HG02571 (cell line): ENCODE measurements around the gene SYT3.

Experiments
- ATAC-seq: cut with Tn5 transposase; IDR thresholded peaks from one replicate; pipeline ENCODE4 v1.9.1; 2021; ENCODE audit warnings: mild to moderate bottlenecking, moderate library complexity; ENCODE audit not compliant: unreplicated experiment

Gene SYT3, protein sequence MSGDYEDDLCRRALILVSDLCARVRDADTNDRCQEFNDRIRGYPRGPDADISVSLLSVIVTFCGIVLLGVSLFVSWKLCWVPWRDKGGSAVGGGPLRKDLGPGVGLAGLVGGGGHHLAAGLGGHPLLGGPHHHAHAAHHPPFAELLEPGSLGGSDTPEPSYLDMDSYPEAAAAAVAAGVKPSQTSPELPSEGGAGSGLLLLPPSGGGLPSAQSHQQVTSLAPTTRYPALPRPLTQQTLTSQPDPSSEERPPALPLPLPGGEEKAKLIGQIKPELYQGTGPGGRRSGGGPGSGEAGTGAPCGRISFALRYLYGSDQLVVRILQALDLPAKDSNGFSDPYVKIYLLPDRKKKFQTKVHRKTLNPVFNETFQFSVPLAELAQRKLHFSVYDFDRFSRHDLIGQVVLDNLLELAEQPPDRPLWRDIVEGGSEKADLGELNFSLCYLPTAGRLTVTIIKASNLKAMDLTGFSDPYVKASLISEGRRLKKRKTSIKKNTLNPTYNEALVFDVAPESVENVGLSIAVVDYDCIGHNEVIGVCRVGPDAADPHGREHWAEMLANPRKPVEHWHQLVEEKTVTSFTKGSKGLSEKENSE

DNA sequence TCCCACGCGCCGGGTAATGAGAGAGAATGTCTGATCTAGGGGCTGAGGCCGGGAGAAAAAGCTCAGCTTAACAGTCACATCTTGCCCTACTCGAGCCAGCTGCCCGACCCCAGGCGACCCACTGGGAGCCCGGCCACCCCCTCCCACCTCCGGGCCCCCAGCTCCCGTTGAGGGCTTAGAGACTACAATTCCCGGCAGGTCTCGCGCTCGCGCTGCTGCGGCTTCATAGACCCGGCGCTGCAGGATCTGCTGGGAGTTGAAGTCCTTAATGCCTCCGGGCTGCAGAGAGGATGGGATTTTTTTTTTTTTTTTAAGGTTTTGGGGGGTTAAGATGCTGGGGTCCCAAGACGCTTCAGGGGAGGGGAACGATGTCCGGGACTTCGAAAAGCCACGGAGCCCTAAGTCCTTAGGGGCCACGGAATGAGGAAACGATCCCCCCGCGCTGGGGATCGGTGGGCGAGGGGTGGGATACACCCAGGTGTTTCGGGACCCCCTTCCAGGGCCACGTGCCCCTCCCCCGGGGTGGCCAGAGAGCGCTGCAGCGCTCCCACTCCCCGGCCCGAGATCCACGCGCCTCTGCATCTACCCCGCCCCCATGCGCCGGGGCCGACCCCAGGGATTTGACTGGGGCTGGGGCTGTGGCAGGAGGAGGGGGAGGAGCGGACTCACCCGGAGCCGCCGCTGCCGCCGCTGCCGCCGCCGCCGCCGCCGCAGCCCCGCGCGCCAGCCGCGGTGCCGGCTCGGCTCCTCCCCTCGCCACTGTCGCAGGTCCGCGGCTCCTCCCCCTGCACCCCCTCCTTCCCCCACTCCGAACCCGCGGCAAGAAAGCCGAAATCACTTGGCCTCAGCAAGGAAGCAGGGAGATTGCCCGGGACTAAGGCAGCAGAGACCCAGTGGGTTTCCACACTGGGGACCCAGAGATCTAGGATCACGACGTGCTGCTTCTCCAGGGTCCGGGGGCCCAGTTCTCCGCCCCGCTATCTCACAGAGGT is at the start of gene SYT3:
Gene SYT3, minus strand, starts transcription at position 761 of the 992 bp plus-strand sequence. CDS start 2,470 bp downstream, outside the sequence.
- no peak for ATAC-seq

DNA sequence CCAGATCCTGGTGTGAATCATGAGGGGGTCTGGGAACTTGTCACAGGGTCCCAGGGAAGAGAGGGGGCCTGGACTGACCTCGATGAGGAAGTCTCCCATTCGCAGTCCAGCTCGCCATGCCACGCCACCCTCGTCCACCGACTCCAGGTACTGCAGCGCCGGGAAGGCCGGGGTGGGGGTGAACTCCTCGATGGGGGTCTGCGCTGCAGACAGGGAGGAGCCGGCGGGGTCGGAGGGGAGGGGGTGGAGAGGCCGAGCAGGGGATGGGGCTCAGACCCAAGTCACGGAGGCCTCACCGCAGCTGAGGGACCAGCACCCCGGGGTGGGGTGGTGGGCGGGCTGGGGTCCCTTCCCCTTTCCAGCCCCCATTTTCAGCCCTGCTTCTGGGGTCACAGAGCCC is 49.1 kb upstream of the SYT3 start:
- no peak for ATAC-seq

DNA sequence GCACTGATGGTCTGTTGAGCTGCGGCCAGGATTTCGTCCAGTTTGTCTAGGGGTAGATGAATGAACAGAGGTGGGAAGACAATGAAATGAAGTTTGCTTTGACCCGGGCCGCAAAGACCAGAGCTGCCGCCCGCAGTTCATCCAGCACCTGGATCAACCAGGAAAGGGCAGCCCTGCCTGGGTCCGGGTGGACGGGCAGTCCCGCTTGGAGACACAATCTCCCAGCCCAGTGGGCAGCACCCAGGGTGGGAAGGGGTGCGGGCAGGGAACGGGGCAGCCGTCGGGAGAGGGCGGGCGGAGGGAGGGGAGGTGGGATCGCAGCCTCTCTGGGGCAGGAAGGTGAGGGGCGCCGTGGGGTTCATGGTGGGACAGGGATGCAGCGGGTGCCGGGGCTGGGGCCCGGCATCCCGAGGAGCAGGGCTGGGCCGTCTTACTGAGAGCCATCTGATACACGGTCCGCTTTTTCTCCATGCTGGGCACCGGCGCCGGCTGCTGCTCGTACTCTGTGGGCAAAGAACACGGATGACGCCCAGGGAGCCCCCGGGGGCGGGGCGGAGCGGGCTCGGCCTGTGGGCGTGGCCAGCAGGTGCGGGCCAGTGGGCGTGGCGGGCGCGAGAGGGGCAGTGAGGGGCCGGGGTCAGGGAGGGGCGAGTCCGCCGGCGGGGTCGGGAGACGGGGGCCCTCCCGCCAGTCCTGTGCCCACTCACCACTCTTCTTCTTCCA is 46.8 kb upstream of the SYT3 start:
- no peak for ATAC-seq

DNA sequence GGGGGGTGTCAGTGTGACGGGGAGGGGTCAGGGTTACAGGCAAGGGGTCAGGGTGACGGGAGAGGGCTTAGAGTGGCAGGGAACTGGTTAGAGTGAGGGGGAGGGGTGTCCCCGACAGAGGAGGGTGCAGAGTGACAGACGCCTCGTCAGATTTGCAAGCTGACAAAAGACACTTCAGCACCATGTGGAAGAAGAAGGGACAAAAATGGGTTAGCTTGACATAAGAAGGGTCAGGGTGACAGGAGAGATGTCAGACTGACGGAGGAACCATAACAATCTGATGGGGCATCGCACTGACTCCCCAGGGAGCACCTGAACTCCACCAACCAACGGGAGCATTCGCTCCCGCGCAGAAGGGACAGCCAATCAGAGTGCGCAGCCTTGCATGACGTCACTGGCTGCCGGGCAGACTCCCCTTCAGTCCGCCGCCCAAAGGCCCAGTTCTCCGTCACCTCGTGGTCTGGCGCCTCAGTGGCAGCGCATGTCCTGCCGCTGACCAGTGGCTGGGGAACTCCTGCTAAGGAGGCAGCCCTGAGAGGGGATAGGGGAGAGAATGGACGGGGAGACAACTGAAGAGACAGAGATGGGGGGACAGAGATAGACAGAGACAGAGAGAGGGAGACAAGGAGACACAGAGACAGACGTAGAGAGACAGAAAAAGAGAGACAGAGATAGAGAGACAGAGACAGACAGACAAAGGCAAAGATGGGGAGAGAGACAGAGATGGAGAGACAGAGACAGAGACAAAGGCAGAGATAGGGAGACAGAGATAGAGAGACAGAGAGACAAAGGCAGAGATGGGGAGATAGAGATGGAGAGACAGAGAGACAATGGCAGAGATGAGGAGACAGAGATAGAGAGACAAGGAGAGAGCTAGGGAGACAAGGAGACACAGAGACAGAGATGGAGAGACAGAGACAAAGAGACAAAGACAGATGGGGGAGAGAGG is 39.8 kb upstream of the SYT3 start:
- no peak for ATAC-seq

DNA sequence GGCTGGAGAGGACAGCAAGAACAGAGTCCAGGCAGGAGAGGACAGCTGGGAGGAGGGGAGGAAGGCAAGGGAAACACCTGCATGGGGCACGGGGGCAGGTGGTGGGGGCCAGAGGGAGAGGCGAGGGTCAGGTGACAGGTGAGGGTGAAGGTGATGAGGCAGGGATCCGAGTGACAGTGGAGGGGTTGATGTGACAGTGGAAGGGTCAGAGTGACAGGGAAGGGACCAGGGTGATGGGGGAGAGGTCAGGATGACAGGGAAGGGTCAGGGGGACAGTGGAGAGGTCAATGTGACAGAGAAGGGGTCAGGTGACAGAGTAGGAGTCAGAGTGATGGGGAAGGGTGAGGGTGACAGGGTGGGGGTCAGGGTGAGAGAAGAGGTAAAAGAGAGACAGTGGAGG is 38.6 kb upstream of the SYT3 start:
- ATAC-seq = no peak

- no peak for ATAC-seq
Measured at GRCh38 chr19:50677636-50678035, 38.0 kb upstream of the SYT3 start.

DNA sequence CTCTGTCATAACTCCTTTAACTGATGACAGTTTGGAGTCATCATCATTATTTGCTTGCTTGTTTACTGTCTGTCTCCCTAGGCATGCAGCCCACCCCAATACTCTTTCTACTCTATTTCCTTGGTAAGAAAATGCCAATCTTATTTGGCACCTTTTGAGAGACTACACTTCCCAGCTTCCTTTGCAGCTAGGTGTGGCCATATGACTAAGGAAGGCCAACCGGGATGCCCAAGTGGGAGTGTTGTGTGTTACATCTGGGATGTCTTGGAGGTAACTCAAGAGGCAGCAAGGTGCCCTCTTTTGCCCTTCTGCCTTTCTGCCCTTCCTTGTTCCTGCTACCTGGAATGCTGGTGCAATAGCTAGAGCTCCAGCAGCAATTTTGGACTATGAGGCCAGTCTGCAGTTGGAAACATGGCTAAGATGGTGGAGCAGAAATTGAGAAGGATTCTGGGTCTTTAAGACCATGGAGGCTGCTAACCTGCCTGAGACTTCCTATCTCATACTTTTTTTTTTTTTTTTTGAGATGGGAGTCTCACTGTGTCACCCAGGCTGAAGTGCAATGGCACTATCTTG is 37.0 kb upstream of the SYT3 start:
- no peak for ATAC-seq

- no peak for ATAC-seq
Measured at GRCh38 chr19:50673118-50673517, 33.4 kb upstream of the SYT3 start.

GRCh38 chr19:50670102-50670380 is 30.4 kb upstream of the SYT3 start:
- no peak for ATAC-seq

GRCh38 chr19:50669302-50670101 is 29.8 kb upstream of the SYT3 start:
- ATAC-seq = no peak

DNA sequence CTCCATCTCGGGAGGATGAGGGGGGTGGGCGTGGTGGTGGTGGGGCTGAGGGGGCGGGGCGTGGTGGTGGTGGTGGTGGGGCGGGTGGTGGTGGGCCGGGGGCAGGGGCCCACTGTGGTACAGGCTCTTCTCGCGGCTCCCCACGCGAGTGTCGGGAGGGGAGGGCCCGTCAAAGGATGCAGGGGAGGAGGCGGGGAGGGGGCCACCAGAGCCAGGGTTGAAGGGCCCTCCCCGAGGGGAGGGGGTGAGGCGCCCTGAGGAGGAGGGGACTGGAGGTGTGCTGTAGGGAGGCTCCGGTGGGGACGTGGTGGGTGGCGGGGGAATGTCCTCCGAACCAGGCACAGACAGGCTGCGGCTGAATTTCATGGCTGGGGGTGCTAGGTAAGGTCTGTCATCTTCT is 29.2 kb upstream of the SYT3 start:
- no peak for ATAC-seq

DNA sequence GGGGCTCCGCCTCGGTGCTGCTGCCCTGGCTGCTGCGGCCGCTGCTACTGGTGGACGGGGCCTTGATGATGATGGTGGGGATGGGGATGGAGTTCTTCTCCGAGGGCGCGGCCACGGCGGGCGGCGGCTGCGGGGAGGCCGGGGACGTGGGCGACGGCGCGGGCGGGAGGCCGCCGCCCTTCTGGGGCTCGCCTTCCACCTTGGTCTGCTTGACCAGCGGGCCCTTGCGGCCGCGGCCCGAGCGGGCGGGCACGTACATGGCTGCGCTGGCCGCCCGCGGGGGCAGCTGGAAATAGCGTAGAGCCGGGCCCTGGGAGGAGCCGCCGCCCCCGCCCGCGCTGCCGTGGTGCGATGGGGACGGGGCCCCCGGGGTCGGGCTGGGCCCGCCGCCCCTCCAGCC is 28.7 kb upstream of the SYT3 start:
- no peak for ATAC-seq

GRCh38 chr19:50667759-50668231 is 28.1 kb upstream of the SYT3 start:
- no peak for ATAC-seq

DNA sequence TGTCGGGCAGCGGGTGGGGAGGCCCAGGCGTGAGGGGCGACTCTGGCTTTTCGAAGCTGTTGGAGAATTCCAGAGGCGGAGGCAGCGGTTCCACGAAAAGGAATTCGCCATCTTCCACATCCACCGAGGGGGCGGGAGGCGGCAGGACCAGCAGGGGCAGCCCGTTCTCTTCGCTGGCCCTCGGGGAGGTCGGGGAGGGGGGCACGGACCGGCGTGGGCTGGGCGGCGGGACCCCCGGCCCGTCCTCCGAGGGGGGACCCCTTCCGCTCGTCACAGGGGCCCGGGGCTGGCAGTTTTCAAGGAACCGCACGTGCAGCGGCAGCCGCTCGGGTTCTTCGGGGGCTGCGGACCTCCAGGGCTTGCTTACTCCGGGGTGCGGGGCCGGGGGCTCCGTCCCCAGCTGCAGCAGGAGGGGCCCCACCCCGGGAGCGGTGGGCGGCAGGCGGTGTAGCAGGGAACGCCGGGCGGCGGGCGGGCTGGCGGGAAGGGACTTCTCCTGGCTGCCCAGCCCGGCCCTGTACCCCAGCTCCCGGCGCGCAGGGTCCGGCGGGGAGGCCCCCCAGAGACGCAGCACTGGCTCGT is 27.6 kb upstream of the SYT3 start:
- ATAC-seq = no peak

GRCh38 chr19:50666346-50667176 is 26.9 kb upstream of the SYT3 start:
- no peak for ATAC-seq

- ATAC-seq = no peak
Measured at GRCh38 chr19:50664204-50664603, 24.5 kb upstream of the SYT3 start.

GRCh38 chr19:50663482-50663790 is 23.8 kb upstream of the SYT3 start:
- ATAC-seq = no peak
